Inferior parietal cortex (tissue), 1 donor: ENCODE measurements around the gene PTGR1.
"Not testable (repeated sequence)": the region's sequence is repeated elsewhere in the genome, so short reads cannot be mapped to it uniquely, and the experiment has no call there.

ENCODE experiments used
- DNase-seq: peaks from one replicate; pipeline ENCODE4 v3.0.0-alpha.2; 2016; ENCODE audit errors: extremely low spot score

Gene PTGR1

DNA sequence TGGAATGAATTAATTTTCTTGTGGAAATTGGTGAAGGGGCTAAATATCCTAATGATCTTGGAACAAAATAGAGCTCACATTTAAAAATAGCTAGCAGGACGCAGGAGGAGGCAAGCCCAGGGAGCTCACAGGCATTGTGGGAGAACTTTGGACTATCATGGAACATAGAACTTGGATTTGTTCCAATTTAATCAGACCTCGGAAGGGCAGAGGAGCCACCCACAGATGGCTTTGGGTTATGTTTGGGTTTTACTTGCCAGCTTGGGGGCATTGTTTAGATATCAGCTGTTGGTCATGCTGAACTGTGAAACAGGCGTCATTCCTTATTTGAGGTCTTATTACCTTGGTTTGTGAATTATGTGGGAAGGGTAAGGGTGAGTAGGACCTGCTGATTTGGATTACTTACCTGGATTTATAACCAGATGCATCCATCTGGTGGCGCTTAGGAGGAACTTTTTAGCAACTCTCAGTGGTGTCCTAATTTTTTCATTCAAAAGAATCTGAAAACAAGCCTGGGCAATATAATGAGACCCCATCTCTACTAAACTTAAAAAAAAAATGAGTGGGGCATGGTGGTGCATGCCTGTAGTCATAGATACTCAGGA, 14.1 kb upstream of the PTGR1 start:
- DNase-seq = no peak

DNA sequence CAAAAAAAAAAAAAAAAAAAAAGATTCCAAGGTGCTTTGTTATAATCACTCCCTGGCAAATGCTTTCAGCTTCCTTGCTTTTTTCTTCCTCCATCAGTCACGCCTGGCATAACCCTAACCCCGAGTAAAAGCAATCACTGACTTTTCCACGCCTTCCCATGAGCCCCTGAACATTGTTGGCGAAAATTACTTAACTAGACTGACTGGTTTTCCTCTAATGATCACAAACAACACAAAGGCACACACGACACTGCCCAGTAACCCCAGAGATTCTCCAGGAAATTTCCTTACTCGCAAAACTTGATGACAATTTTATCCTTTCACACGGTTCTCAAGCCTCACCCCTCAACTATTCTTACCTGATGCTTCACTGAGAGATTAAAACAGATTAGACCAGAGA, 11.4 kb upstream of the PTGR1 start:
- DNase-seq = no peak

DNA sequence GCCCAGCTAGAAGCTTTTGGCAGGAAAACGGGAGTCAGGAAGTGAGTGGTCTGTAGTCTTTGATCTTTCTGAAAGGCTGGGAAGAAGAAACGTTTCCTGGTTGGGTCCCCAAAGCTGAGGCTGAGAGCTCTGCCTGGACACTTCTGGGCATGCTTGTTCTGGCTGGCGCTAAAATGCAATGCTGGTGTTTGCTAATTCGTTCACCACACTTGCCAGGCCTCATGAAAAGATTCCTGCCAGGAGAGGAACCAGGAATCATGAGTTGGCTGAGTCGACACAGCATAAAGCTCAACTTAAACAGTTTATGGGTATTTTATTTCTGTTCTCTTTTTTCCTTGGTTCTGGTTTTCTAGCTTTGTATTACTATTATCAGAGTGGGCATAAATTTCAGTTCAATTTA, 10.7 kb upstream of the PTGR1 start:
- no peak for DNase-seq

DNA sequence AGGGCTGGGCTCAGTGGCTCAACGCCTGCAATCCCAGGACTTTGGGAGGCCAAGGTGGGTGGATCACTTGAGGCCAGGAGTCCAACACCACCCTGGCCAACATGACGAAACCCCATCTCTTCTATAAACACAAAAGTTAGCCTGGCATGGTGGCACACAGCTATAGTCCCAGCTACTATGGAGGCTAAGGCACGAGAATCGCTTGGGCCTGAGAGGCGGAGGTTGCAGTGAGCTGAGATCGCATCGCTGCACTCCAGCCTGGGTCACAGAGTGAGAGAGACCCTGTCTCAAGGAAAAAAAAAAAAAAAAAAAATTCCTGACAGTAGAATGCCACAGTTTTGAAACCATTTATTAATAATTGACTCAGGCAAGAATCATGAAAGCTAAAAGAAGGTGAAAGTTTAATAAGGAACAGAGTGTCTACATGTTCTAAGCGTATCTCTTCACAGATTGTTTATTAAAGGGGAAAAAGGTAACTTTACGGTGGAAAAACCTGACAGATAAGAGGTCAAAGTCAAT, 5.7 kb upstream of the PTGR1 start:
- no peak for DNase-seq

DNA sequence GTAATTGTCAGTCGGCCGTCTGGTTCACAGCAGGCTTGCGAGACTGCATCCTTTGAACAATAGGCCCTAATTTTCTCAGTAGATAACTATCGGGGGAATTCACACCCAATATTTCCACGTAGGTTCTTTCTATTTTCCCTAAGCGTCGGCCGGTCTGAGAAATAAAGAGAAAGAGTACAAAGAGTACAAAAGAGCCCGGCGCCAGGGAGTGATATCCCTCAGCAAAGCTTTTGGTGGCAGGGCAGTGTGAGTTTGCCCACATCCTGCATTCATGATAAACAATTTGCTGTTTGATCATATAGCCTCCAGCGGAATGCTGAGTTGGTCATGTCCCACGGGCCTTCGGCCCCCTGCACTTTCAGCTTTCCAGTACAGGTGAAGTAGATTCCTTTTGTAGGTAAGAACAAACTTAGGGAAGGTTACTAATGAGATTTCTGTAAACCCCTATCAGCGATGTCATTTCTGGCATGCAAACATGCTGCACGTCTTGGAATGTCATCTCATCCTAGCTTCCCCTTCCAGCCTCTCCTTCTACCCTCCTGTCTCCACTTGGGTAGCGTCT, 4.7 kb upstream of the PTGR1 start:
- no peak for DNase-seq

DNA sequence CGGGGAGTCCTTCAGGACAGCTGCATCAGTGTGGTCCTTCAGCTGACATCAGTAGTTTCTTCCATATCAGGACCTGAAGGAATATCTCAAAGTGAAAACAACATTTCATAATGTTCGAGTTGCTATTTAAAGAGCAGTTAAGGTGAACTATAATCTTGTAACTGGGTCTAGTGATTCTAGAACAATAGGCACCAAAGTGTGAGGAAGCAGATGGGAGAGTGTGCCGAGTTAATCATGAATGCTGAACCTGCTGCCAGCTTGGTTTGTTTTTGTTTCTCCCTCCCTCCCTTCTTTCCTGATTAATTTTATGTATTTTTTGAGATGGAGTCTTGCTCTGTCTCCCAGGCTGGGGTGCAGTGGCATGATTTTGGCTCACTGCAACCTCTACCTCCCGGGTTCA, 3.6 kb upstream of the PTGR1 start:
- no peak for DNase-seq

DNA sequence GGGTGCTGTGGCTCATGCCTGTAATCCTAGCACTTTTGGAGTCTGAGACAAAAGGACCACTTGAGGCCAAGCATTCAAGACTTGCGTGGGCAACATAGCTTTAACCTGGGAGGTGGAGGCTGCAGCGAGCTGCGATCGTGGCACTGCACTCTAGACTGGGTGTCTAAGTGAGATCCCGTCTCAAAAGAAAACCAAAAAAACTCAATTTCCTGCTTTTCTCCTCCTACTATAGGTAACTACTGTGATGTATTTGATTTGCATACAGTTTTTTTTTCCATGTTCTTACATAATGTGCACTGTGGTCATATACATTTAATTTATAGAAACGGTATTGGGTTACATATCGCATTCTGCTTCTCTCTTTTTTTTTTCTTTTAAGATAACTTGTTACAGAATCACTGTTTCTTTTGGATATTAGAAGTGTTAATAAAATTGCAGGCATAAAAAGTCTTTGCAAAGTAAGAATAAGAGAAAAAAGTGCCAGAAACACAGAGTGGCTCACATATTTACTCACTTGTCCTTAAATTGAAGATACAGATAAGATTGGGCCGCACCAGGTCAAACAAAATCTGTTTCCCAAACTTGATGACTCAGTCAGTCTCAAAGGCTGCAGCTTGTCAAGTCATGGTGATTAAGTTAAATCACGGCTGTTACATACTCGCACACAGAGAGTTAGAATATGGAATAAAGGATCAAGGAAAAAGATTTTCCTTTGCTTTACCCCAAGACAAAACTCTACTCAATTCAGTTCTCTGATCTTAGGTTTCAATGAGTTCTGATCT, 2.0 kb upstream of the PTGR1 start:
- no peak for DNase-seq

DNA sequence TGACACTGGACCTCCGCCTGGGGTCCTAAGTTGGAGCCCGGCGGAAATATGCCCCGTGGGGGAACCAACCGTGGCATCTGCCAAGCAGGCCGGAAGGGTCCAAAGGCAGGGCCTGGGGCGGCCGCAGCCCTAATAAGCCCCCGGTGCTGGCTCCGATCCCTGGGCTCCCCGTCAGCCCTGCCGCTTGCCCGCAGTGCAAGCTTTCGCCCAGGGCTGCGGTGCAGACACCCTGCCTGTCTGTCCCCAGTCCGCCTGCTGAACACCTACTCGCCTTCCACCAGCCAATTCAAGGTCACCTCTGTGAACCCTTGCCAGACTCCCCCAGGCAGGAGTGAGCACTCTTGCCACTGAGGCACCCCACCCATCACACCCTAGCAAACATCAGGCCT, 502 bp upstream of the PTGR1 start:
- no peak for DNase-seq

DNA sequence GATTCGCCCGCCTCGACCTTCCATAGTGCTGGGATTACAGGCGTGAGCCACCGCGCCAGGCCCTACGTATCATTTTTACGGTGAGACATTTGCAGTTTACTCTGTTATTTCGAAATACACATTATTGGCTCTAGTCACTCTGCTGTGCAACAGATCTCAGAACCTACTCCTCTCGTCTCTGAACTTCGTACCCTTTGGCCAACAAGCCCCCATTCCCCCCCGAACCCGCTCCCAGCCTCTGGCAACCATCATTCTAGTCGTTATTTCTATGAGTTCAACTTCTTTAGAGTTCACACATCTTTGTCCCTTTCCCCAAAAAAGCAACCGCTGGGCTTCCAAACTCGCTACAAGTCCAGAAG, 735 bp downstream of the PTGR1 start:
- DNase-seq = no peak

DNA sequence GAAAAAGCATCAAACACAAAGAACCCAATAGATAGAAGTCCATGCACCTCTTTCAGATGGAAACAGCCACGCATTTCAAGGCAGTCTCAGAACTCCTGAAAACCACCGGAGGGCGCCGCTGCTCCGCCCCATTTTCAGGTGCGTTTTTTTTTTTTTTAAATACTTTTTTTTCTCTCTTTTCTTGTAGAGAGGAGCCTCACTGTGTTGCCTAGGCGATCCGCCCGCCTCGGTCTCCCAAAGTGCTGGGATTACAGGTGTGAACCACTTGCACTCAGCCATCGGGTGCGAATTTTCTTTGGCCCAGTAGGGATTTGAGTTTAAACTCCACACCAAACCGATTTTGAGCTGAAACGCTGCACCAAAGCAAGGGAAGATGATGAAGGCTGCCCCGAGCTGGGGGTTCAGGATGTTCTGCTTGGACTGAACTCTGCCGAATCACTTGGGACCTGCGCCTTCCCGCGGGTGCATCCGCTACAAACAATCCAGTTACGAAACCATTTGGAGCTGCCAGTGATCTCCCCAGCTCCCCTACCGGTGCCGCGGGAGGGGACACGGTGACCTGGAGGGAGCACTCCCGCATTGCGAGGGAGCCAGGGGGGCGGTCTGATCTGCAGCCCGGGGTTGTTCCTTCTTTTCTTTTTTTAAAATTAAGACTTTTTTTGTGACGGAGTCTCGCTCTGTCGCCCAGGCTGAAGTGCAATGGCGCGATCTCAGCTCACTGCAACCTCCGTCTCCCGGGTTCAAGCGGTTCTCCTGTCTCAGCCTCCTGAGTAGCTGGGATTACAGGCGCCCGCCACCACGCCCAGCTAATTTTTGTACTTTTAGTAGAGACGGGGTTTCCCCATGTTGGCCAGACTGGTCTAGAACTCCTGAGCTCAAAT, 1.4 kb downstream of the PTGR1 start:
- peak; percentile 61 for DNase-seq

DNA sequence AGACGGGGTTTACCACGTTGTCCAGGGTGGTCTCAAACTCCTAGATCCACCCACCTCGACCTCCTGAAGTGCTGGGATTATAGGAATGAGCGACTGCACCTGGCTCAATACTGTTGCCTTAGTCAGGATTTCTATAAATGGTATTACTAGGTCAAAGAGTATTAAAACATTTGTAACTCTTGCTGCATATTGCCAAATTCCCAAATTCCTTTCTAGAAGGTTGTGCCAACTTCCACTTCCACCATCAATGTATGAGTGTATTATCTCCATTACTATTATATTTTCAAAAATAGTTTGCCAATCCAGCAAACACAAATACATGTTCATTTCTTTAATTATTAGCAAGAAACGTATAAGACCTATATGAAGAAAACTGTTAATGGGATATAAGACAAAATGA, 10.6 kb downstream of the PTGR1 start:
- no peak for DNase-seq

DNA sequence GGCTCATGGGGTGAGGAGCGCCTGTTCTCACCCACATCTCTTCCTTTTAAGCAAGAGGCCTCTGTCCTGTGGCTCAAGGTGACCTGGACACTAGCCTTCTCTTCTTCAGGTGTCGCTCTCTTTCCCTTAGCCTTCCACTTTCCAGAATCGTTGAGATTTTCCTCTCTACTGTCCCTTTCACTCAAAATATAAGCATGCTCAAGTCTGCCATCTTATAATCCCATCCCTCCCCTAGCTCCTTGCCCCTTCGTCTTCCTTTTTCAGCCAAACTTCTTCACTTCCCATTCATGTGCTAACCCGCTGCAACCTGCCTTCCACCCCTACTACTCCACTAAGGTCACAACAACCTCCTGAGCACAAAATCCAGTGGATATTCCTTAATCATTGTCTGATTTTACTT, 13.1 kb downstream of the PTGR1 start:
- DNase-seq = no peak

DNA sequence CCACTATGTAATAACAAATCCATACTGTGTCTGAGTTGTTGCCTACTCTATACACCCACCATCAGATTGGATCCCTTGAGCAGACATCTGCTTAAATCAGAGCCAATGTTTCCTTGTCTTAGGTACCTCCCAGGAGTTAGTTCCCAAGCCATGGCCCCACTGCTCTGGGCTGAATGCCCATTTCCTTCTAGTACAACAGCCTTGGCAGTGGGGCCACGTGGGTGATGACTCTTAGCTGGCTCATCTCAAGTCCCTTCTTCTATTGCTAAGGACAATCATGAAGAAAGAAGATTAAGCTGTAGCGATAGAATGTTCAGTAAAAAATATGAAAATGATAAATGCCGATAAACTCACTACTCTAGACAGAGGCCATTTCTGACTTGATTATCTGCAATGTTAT, 16.6 kb downstream of the PTGR1 start:
- no peak for DNase-seq

DNA sequence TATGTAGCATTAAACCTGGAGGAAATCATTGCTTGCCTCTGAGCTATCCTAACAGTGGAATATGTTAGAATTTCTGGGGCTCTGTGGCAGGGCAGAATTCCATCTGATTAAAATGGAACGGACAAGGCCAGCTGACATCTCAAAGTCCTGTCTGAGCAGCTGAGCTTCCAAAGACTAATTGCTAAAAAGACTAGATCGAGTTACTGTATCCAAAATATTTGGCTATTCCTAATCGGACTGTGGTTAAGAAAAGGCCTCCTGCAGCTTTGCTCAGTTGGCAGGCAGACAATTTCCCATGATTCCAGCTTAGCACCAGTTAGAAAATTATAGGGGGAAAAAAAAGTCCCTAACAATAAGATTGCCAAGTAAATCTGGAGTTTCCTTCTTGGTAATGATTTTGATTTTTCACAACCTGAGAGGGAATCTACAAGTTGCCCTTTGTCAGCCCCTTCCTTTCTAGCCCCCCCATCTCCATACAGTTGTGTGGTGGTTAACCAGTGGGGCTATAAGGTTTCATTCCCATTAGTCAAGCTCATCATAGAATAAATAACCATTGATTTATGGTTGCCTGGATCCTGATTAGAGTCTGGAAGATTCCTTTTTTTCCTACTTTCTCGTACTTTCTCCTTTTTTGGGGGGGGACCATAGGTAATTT, 26.4 kb downstream of the PTGR1 start:
- DNase-seq = no peak

DNA sequence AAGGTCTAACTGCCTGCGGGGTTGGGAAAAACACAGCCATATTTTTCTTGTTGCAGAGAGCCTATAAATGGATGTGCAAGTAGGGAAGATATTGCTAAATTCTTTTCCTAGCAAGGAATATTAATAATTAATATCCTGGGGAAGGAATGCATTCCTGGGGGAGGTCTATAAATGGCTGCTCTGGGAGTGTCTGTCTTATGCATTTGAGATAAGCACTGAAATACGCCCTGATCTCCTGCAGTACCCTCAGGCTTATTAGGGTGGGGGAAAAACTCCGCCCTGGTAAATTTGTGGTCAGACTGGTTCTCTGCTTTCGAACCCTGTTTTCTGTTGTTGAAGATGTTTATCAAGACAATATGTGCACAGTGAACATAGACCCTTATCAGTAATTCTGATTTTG, 31.3 kb downstream of the PTGR1 start:
- DNase-seq = not testable (repeated sequence)

DNA sequence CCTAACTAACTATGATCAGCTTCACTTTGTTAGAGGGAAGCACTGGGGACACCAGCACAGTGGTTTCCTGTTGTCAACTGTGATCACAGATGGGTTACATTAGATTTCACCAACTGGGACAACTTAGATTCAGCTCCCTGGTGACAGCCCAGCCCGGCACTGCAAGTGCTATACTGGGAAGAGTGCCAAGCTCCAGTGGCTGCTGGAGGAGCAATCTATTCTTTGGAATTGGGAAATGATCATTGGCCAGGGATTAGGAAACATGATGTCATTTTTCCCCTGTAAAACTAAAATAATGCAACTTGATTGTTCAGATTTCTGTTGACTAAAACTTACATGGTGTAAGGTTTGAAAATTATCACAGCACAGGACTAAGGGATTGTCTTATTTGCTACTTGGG, 33.2 kb downstream of the PTGR1 start:
- no peak for DNase-seq

DNA sequence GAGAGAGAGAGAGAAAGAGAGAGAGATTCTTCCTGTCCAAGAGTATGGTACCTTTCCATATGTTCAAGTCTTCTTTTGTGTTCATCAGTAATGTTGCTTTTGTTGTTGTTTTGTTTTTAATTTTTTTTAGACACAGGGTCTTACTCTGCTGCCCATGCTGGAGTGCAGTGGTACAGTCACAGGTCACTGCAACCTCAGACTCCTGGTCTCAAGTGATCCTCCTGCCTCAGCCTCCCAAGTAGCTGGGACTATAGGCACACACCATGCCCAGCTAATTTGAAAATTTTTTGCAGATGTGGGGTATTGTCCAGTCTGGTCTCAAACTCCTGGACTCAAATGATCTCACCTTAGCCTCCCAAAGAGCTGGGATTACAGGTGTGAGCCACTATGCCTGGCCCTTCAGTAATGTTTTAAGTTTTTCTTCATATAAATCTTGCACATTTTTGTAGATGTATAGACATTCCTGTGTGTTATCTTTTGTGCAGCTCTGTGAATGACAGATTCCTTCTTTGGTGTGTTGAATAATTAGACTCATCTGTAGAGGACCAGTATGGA, 38.2 kb downstream of the PTGR1 start:
- DNase-seq = no peak

DNA sequence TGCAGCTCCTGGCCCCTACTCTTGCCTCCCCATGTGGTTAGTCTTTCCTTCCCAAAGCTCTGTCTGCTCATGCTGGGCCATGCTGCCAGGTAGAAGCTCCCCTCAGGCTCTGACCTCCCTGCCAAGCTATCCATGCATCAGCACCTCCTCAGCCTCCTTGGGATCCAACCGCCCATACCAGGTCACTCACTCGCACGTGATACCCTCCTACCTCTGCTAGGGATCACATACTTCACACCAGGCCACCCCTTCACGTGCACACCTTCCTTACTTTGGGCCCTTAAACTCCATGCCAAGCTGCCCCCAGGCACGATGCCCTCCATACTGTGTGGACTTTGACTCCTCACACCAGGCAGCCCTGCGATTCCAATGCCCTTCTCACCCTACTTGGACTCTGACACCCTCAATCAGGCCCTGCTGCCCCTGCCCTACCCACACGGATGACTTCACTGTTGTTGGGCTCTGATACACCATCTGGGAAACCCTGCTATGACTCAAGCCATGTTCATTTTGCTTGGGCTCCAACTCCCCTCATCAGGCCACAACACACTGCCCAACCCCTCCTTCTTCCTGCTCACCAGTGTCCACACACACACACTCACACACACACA, 40.3 kb downstream of the PTGR1 start:
- DNase-seq = no peak

DNA sequence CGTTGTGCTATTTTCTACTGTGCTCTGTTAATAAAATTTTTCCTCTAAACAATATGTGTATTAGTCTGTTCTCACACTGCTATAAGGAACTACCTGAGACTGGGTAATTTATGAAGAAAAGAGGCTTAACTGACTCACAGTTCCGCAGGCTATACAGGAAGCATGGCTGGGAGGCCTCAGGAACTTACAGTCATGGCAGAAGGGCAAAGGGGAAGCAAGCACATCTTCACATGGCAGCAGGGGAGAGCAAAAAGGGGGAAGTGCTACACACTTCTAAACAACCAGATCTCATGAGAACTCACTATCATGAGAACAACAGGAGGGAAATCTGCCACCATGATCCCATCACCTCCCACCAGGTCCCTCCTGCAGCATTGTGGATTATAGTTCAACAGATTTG, 44.0 kb downstream of the PTGR1 start:
- not testable (repeated sequence) for DNase-seq

DNA sequence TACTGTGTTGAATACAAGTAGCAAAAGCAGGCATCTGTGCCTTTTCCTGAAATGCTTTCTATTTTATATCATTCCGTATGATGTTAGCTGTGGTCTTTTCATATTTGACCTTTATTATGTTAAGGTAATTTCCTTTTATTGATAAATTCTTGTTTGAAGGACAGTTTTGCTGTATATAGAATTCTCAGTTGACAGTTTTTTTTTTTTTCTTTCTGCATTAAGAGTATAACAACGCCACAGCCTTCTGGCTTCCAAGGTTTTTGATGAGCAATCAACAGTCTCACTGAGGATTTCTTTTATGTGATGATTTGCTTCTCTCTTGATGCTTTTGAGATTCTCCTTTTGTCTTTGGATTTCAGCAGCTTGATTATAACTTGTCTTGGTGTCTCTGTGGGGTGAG, 50.8 kb downstream of the PTGR1 start:
- DNase-seq = no peak
